ENCODE measurements around the gene CDH12.

Gene CDH12

DNA sequence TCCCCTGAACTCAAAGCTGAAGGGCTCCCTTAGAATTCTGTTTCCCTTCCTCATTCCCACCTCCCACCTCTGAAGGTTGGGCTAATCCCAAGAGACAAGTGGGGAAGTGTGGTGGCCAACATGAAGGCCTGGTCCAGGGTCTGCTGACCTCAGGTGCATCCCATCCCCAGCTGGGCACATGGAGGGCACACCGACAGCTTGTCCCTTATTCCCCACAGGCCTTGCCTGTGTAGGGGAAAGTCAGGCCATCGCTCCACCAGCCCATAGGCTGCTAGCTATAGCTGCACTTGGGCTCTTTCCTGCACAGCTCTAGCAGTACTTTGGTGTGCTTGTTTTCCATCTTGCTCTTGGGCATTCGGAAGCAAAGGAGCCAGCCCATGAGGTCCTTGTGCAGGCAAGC is 247.7 kb downstream of the CDH12 start:
- FAIRE-seq (no peak), DNase-seq (ENCODE audit: insufficient read length, low spot score) (no peak)
- TF ChIP-seq POU2F2 (IDR thresholded peaks at IDR 0.05; ENCODE audit: low read depth, low read length): no peak
- TF ChIP-seq PAX5 (IDR thresholded peaks at IDR 0.05; ENCODE audit: insufficient read depth, low read length, severe bottlenecking): no peak
- no peak for TF ChIP-seq POLR2A (IDR thresholded peaks at IDR 0.05; ENCODE audit: low read depth, low read length)
- no peak for TF ChIP-seq SPI1 (IDR thresholded peaks at IDR 0.05; ENCODE audit: low read depth, low read length)
- no peak for TF ChIP-seq POLR2AphosphoS5 (IDR thresholded peaks at IDR 0.05; ENCODE audit: low read depth, low read length)

DNA sequence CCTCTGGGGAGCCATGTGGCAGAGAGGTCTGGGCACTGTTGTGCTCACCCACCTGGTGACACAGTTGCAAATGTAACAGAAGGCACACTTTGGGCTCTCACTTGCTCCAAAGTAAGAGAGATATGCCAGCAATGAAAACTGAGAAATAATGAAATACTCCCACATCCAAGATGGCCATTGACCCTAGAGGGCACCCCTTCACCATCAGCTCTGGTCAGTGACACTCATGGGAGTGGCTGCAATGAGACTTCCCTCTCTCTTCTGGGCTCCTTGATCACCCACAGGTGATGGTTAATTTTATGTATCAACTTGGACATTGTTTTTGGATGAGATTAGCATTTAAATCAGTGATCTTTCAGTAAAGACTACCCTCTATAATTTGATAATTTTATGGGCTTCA is 248.4 kb downstream of the CDH12 start:
- FAIRE-seq (no peak), DNase-seq (ENCODE audit: insufficient read length, low spot score) (no peak)
- TF ChIP-seq TAF1 (IDR thresholded peaks at IDR 0.05; ENCODE audit: low read depth, low read length): no peak

DNA sequence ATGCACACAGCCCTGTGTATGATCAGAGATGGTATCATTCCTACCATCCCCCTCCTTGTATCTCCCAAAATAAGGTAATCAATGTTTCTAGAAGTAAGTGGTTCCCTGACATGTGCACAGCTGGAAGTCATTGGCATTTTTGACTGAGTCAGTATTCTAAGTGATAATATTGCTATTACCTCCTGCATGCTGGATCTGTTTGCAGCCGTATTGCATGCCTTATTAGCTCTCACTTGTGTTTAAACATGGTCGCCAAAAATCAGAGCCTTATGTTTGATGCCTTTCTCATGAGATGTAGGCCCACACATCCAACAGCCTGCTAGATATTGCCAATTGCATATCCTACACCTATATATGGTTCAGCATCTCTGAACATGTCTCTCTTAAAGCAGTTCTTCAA is 254.3 kb downstream of the CDH12 start:
- DNase-seq (ENCODE audit: insufficient read length, low spot score) (no peak), FAIRE-seq (no peak)

DNA sequence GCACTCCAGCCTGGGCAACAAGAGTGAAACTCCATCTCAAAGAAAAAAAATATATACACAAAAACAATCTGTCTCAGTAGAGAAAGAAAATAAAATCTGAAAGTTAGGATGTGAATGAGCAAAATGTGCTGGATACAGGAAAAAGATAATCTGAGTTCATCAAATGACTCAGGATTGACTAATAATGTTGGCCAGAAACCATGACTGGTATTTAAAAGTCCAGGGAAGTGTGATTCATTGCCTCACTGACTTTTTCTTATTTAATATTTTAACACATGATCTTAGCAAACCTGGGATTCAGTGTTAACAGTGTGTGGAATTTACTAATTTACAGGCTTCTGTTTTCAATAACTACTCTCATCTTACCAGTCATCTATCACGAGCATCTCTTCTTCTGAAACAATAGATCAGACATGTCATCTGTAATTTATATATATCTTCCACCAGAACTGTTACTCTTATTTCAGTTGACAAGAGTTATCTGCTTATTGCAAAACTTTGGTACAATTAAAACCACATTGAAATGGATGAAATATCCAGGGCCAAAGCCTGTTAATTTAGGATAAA is 256.7 kb downstream of the CDH12 start:
- FAIRE-seq (no peak), DNase-seq (ENCODE audit: insufficient read length, low spot score) (no peak)

More for the DNA sequence above, 254.3 kb downstream of the CDH12 start:
- TF ChIP-seq POU2F2 (IDR thresholded peaks at IDR 0.05; ENCODE audit: low read depth, low read length) (no peak), SPI1 (IDR thresholded peaks at IDR 0.05; ENCODE audit: low read depth, low read length) (no peak)

DNA sequence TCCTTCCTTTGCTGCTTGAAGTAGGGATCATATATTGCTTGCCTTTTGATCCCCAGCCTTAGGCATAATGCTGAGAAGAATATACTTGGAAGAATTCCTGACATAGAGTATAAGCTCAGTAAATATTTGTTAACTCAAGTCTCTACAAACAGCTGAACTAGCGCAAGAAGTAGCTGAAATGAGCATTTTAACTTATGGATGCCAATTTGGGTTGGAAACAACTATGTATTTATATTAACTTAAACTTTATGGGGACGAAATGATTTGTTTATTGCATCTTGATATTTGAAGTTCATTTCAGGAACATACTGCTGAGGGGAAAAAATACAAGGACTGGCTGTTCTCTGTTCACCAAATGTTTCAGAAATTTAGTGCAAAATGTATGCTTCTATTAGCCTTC is 258.7 kb downstream of the CDH12 start:
- TF ChIP-seq POU2F2 (IDR thresholded peaks at IDR 0.05; ENCODE audit: low read depth, low read length): no peak
- DNase-seq (ENCODE audit: insufficient read length, low spot score): no peak
- FAIRE-seq: no peak

More for the DNA sequence above, 256.7 kb downstream of the CDH12 start:
- TF ChIP-seq POLR2AphosphoS5 (IDR thresholded peaks at IDR 0.05; ENCODE audit: low read depth, low read length) (no peak), POU2F2 (IDR thresholded peaks at IDR 0.05; ENCODE audit: low read depth, low read length) (no peak), TAF1 (IDR thresholded peaks at IDR 0.05; ENCODE audit: low read depth, low read length) (no peak), POLR2A (IDR thresholded peaks at IDR 0.05; ENCODE audit: low read depth, low read length) (no peak), PAX5 (IDR thresholded peaks at IDR 0.05; ENCODE audit: insufficient read depth, low read length, severe bottlenecking) (no peak), SPI1 (IDR thresholded peaks at IDR 0.05; ENCODE audit: low read depth, low read length) (no peak)

DNA sequence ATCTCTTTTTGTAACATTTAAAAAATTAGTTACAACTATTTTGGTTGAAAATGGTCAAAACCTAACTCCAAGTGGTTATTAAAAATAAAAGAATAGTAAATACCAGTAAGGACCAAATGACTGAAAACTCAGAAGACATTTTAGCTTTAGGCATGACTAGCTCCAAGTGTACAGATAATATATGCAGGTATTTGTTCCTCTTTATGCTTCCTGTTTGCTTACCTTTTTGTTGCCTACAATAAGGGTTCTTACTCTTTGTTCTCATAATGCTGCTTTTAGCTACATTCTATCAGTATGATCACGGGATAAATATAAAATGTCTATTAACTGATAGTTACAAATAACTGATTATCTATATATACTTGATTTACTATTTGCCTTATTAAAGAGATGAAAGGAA is 259.6 kb downstream of the CDH12 start:
- DNase-seq (ENCODE audit: insufficient read length, low spot score) (no peak), FAIRE-seq (peak; percentile 50)
- TF ChIP-seq TAF1 (IDR thresholded peaks at IDR 0.05; ENCODE audit: low read depth, low read length) (no peak), POU2F2 (IDR thresholded peaks at IDR 0.05; ENCODE audit: low read depth, low read length) (no peak), SPI1 (IDR thresholded peaks at IDR 0.05; ENCODE audit: low read depth, low read length) (no peak), PAX5 (IDR thresholded peaks at IDR 0.05; ENCODE audit: insufficient read depth, low read length, severe bottlenecking) (no peak), POLR2A (IDR thresholded peaks at IDR 0.05; ENCODE audit: low read depth, low read length) (no peak), POLR2AphosphoS5 (IDR thresholded peaks at IDR 0.05; ENCODE audit: low read depth, low read length) (no peak)

DNA sequence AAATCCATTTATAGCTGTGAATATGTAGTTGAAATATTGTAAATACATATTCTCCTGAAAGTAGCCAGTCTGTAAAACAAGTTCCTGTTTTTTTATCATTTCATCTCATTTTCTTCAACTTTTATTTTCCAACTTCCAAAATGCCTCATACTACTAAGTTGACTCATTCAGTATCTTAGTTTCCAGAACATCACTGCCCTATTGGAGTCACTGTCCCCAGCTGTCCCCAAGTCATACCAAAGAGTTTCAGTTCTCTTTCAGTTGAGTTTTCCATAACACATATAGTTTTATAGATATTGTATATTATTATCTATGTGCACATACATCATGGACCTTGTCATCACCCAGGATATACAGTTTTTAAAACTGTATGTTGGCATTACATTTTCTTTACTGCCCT is 261.7 kb downstream of the CDH12 start:
- FAIRE-seq (no peak), DNase-seq (ENCODE audit: insufficient read length, low spot score) (no peak)
- TF ChIP-seq SPI1 (IDR thresholded peaks at IDR 0.05; ENCODE audit: low read depth, low read length): peak; percentile 87
- no peak for TF ChIP-seq POLR2A (IDR thresholded peaks at IDR 0.05; ENCODE audit: low read depth, low read length)
- no peak for TF ChIP-seq POLR2AphosphoS5 (IDR thresholded peaks at IDR 0.05; ENCODE audit: low read depth, low read length)
- no peak for TF ChIP-seq PAX5 (IDR thresholded peaks at IDR 0.05; ENCODE audit: insufficient read depth, low read length, severe bottlenecking)

DNA sequence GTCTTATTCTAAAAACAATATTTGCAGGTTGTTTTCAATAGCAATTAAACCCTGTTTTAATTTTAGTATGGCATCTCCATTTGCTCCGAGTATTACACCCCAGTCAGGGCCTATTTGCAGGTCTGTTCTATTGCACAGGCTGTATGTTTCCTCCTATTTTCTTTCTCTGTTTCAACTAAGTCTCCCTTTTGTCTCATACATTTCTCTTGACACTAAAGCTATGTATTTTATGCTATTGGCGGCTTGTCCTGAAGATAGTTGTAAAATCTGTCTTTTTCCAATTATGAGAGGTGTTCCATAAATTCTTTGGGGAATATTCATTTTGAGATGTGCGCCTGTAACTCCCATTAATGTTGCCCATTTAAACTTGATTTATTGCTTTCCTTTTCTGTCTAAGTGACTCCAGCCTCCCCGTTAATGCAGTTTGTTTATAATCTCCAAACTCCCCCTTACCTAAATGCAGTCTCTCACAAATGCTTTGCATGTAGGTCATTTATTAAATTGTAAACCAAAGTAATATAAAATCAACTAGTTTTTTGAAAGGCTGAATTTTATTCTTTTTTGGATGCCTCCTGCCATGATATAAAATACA is 262.4 kb downstream of the CDH12 start:
- FAIRE-seq: no peak
- no peak for TF ChIP-seq TAF1 (IDR thresholded peaks at IDR 0.05; ENCODE audit: low read depth, low read length)
- no peak for TF ChIP-seq POLR2AphosphoS5 (IDR thresholded peaks at IDR 0.05; ENCODE audit: low read depth, low read length)
- no peak for TF ChIP-seq SPI1 (IDR thresholded peaks at IDR 0.05; ENCODE audit: low read depth, low read length)
- TF ChIP-seq POU2F2 (IDR thresholded peaks at IDR 0.05; ENCODE audit: low read depth, low read length): no peak
- no peak for TF ChIP-seq PAX5 (IDR thresholded peaks at IDR 0.05; ENCODE audit: insufficient read depth, low read length, severe bottlenecking)
- TF ChIP-seq POLR2A (IDR thresholded peaks at IDR 0.05; ENCODE audit: low read depth, low read length): no peak

DNA sequence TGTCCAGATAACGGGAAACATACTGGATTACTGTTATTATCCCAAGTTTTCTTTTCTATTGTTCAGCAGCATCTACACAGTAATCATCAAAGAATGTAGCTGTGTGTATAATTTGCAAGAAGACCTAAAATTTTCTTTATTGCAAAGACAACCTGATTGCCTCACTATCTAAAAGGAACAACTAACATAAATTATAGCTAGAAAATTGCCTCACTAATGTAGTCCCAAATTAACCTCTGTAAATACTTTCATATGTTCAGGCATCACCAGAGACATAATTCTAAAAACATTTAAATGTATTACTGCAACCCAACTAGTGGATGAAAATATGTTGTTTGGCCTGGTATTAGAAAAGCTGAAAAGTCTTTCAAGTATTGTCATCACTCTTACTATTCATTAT is 275.4 kb downstream of the CDH12 start:
- no peak for TF ChIP-seq TAF1 (IDR thresholded peaks at IDR 0.05; ENCODE audit: low read depth, low read length)
- TF ChIP-seq POU2F2 (IDR thresholded peaks at IDR 0.05; ENCODE audit: low read depth, low read length): no peak
- TF ChIP-seq POLR2A (IDR thresholded peaks at IDR 0.05; ENCODE audit: low read depth, low read length): no peak
- TF ChIP-seq PAX5 (IDR thresholded peaks at IDR 0.05; ENCODE audit: insufficient read depth, low read length, severe bottlenecking): no peak
- TF ChIP-seq POLR2AphosphoS5 (IDR thresholded peaks at IDR 0.05; ENCODE audit: low read depth, low read length): no peak
- TF ChIP-seq SPI1 (IDR thresholded peaks at IDR 0.05; ENCODE audit: low read depth, low read length): no peak
- FAIRE-seq (no peak), DNase-seq (ENCODE audit: insufficient read length, low spot score) (no peak)

More for the DNA sequence above, 262.4 kb downstream of the CDH12 start:
- no peak for DNase-seq (ENCODE audit: insufficient read length, low spot score)

DNA sequence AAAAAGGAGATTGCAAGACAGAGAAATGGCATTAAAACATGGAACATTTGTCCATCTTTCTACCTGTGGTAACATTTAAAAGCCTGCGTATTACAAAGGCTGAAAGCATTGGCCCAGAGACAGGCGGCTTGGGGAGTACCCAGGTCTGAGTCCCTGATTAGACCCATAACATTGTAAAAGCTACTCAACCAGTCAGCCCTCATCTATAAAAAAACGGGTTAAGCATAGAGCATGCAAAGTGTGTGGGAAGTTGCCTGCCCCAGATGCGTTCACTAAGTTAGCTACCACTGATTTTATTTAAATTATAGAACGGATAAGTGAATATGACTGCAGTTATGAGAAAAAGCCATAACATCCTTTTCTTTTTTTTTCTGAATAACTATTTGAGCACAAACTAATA is 276.1 kb downstream of the CDH12 start:
- FAIRE-seq (no peak), DNase-seq (ENCODE audit: insufficient read length, low spot score) (no peak)
- TF ChIP-seq POLR2A (IDR thresholded peaks at IDR 0.05; ENCODE audit: low read depth, low read length) (no peak), POU2F2 (IDR thresholded peaks at IDR 0.05; ENCODE audit: low read depth, low read length) (no peak), SPI1 (IDR thresholded peaks at IDR 0.05; ENCODE audit: low read depth, low read length) (no peak), TAF1 (IDR thresholded peaks at IDR 0.05; ENCODE audit: low read depth, low read length) (no peak), POLR2AphosphoS5 (IDR thresholded peaks at IDR 0.05; ENCODE audit: low read depth, low read length) (no peak), PAX5 (IDR thresholded peaks at IDR 0.05; ENCODE audit: insufficient read depth, low read length, severe bottlenecking) (no peak)

Data from GM12891 (cell line).